Measurements from ENCODE around the gene MLLT10.

Gene MLLT10

GRCh38 chr10:21499701-21500577, 34.1 kb upstream of the MLLT10 start:
- H3K4me3 Mint-ChIP-seq: peak overlapping the region; percentile 77
- H3K27me3 Mint-ChIP-seq (ENCODE audit: low read depth, poor library complexity): peaks cover 31% of the 10 kb centered on the region
- peak overlapping the region; percentile 68 for H3K27ac Mint-ChIP-seq
- peak; percentile 77 for DNase-seq
- H3K36me3 Mint-ChIP-seq (ENCODE audit: low read depth): no peaks in the 10 kb centered on the region
- no peak for TF ChIP-seq CTCF (IDR thresholded peaks at IDR 0.05)
- peaks cover 70% of the 10 kb centered on the region for H3K4me1 Mint-ChIP-seq
- no peaks in the 10 kb centered on the region for H3K9me3 Mint-ChIP-seq

- H3K27ac Mint-ChIP-seq: peak overlapping the region; percentile 20
- DNase-seq: no peak
- no peaks in the 10 kb centered on the region for H3K9me3 Mint-ChIP-seq
- H3K4me3 Mint-ChIP-seq: peak overlapping the region; percentile 77
- peaks cover 76% of the 10 kb centered on the region for H3K4me1 Mint-ChIP-seq
- no peak for TF ChIP-seq CTCF (IDR thresholded peaks at IDR 0.05)
- peaks cover 29% of the 10 kb centered on the region for H3K27me3 Mint-ChIP-seq (ENCODE audit: low read depth, poor library complexity)
- H3K36me3 Mint-ChIP-seq (ENCODE audit: low read depth): no peaks in the 10 kb centered on the region
Observed at GRCh38 chr10:21500578-21500910, 33.5 kb upstream of the MLLT10 start.

DNA sequence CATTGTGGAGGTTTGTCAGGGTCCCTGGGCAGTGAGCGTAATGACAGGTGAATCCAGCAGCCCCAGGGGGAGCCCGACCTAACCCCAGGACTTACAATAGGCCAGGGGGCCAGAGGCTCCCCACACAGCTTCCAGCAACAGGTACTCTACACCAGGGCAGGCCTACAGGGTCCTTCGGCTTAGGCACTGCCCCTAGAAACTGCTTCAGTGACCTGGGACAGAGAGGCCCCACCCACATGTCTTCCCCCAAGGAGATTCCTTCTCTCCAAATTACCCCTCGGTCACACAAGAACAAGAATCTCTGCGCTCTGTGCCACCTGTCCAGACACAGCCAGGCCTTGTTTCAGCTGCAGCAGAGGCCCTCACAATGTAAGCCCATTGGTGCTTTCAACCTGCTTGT, 32.9 kb upstream of the MLLT10 start:
- peak overlapping the region; percentile 77 for H3K4me3 Mint-ChIP-seq
- TF ChIP-seq CTCF (IDR thresholded peaks at IDR 0.05): no peak
- DNase-seq: no peak
- H3K27me3 Mint-ChIP-seq (ENCODE audit: low read depth, poor library complexity): peaks cover 29% of the 10 kb centered on the region
- H3K27ac Mint-ChIP-seq: peak overlapping the region; percentile 67
- H3K36me3 Mint-ChIP-seq (ENCODE audit: low read depth): no peaks in the 10 kb centered on the region
- peaks cover 81% of the 10 kb centered on the region for H3K4me1 Mint-ChIP-seq
- H3K9me3 Mint-ChIP-seq: no peaks in the 10 kb centered on the region

DNA sequence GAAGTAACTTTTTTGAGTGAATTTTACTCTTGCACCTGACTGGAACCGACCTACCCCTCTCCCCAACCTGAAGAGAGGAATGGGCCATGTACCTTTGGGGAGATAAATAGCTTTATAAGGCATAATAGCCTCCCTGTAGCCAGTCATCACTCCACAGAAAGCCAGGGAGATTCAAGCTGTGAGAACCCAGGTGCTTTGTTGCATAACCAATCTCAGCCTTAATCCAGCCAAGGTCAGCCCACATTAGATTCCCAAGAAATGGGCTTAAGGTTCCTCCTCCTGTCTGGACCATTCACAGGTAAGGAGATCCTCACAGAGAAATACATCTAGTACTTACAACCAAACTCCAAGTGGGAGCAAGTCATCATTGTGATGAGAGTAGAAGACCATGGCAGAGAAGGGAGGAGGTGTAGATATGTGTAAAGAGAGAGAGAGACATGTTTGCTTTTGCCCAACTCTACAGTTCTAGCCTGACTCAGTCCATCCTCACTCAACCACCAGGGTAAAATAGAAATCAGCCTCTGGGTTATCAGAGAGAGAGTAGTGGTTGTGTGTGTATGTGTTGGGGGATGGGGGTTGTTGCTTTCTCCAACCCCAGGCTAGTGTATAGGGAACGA, 32.2 kb upstream of the MLLT10 start:
- no peak for TF ChIP-seq CTCF (IDR thresholded peaks at IDR 0.05)
- Mint-ChIP-seq H3K27ac (peak overlapping the region; percentile 83), H3K9me3 (no peaks in the 10 kb centered on the region), H3K27me3 (ENCODE audit: low read depth, poor library complexity) (peaks cover 29% of the 10 kb centered on the region), H3K36me3 (ENCODE audit: low read depth) (no peaks in the 10 kb centered on the region), H3K4me3 (peak overlapping the region; percentile 77), H3K4me1 (peaks cover 89% of the 10 kb centered on the region)
- no peak for DNase-seq

DNA sequence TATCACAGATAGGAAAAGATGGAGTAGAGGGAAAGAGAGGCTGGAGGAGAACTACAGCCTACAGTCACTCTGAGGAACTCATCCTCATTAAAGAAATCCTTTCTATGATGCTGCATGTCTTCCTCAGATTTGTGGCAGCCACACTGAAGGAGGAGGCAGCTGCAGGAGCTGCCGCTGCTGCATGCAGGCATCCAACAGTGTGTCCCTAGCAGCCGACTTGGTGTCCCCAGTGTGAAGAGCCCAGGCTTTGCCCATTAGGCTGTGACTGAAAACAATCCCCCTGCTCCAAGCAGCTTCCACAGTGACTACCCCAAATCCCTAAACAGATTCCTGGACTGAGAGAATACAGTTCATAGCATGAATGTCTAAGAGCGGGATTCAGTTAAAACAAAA, 31.7 kb upstream of the MLLT10 start:
- Mint-ChIP-seq H3K27me3 (ENCODE audit: low read depth, poor library complexity) (peaks cover 29% of the 10 kb centered on the region), H3K4me3 (peak overlapping the region; percentile 77), H3K9me3 (no peaks in the 10 kb centered on the region), H3K36me3 (ENCODE audit: low read depth) (no peaks in the 10 kb centered on the region), H3K27ac (peak overlapping the region; percentile 83), H3K4me1 (peaks cover 93% of the 10 kb centered on the region)
- no peak for DNase-seq
- no peak for TF ChIP-seq CTCF (IDR thresholded peaks at IDR 0.05)

Data from nephron progenitor cell (in vitro differentiated cells).